Thoracic aorta (tissue), 2 donors: Measurements from ENCODE around the gene CCNI. TPM values are rescaled to one million over a fixed set of nuclear protein-coding genes. Genes with fewer than 3 reads are reported as not detected.
"Not testable (repeated sequence)": the region's sequence is repeated elsewhere in the genome, so short reads cannot be mapped to it uniquely, and the experiment has no call there.

Experiments
- ATAC-seq: fragments of 150-250 bp; one replicate; pipeline ENCODE4 v1.8.0; 2017; ENCODE audit warnings: low read depth; ENCODE audit not compliant: insufficient number of reproducible peaks, low FRiP score
- DNase-seq: peaks from one replicate; pipeline ENCODE4 v3.0.0-alpha.2; 2020; ENCODE audit warnings: low spot score
- H3K27ac ChIP-seq, 2 donors: fragments of 200-600 bp; sonication (generic); 1 replicate in 1 of 2; 2 replicates in 1 of 2; pipeline ENCODE4 v1.5.1; 2016; ENCODE audit warnings: mild to moderate bottlenecking in 2 of 2, moderate library complexity in 2 of 2
- H3K27me3 ChIP-seq: fragments of 200-600 bp; sonication (generic); replicated peaks from 2 replicates; pipeline ENCODE4 v1.6.0; 2016; ENCODE audit warnings: mild to moderate bottlenecking; ENCODE audit not compliant: insufficient read depth
- H3K36me3 ChIP-seq: fragments of 200-600 bp; sonication (generic); one replicate; pipeline ENCODE4 v1.5.1; 2016
- H3K4me1 ChIP-seq, 2 donors: fragments of 200-600 bp; sonication (generic); 1 replicate in 1 of 2; 2 replicates in 1 of 2; pipeline versions ENCODE4 v1.5.1 to v1.6.0; 2016; ENCODE audit warnings: low read depth in 2 of 2, mild to moderate bottlenecking in 1 of 2; ENCODE audit not compliant: control insufficient read depth in 1 of 2
- H3K4me3 ChIP-seq: fragments of 200-600 bp; sonication (generic); 2 replicates; pipeline ENCODE4 v1.5.1; 2016; ENCODE audit warnings: mild to moderate bottlenecking
- H3K9me3 ChIP-seq: fragments of 200-600 bp; sonication (generic); 2 replicates; pipeline ENCODE4 v1.5.1; 2016
- CTCF ChIP-seq: fragments of 200-600 bp; sonication (generic); IDR thresholded peaks from one replicate; pipeline ENCODE4 v1.5.1; 2019; ENCODE audit warnings: antibody characterized with exemption
- total RNA-seq, 2 donors: library from RNA; depleted of rRNA; stranded (reverse); fragments of >200 nt; gene quantifications; one replicate each; pipeline versions ENCODE4 v1.1.0 to v1.2.3, GENCODE V29; 2016

CCNI gene
- total RNA-seq, 2 donors from 2014 or later: 244 to 322 TPM

GRCh38 chr4:77093401-77093800, 17.6 kb upstream of the CCNI start:
- TF ChIP-seq CTCF: no peak
- Histone ChIP-seq H3K9me3 (no peaks in the 10 kb centered on the region), H3K27ac (peak overlapping the region in 1 of 2 donors; percentile 13)

DNA sequence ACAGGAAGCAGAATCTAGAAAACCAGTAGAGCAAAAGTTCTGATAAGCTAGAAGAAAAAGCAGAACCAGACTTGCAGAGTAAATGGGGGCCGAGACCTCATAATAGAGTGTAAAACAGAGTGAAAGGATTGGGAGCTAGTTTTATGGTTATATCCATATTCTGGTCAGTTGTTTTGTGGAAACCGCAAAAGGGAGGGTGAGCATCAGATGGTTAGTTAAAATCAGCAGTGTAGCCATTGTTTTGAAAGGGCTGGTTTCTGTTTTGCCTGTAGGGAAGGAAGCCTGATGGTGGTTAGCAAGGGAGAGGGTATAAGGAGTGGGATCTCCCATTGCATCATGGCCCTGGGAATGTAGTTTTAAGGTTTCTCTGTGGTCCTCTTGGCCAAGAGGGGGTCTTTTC, 17.2 kb upstream of the CCNI start:
- H3K27me3 ChIP-seq: no peaks in the 10 kb centered on the region
- H3K4me1 ChIP-seq: peaks cover 0 to 13% of the 10 kb centered on the region in 2 donors
- no peaks in the 10 kb centered on the region for H3K9me3 ChIP-seq
- H3K4me3 ChIP-seq: no peak overlapping the region
- ATAC-seq: no peak
- peak overlapping the region in 1 of 2 donors; percentile 13 for H3K27ac ChIP-seq
- no peaks in the 10 kb centered on the region for H3K36me3 ChIP-seq
- TF ChIP-seq CTCF: no peak
- DNase-seq: no peak

More at GRCh38 chr4:77093401-77093800, 17.6 kb upstream of the CCNI start:
- peaks cover 0 to 13% of the 10 kb centered on the region in 2 donors for H3K4me1 ChIP-seq
- DNase-seq (no peak), ATAC-seq (no peak)
- no peaks in the 10 kb centered on the region for H3K36me3 ChIP-seq
- H3K4me3 ChIP-seq: no peak overlapping the region
- H3K27me3 ChIP-seq: no peaks in the 10 kb centered on the region

DNA sequence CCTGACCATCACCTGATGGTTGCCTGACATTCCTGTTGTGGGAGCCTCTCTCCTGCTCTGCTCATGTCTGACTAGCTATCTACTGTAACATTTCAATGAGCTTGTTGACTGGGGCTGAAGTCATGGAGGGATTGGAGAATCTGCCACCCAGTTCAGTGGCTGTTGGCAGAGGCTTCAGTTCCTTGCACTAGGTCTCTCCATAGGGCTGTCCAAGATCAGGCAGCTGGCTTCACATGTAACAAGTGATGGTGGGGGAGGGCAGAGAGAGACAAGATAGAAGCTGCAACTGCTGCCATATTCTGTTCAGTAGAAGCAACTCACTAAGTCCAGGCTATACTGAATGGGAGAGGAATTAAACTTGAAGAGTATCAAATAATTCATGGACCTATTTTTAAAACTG, 14.1 kb upstream of the CCNI start:
- no peaks in the 10 kb centered on the region for H3K27me3 ChIP-seq
- TF ChIP-seq CTCF: no peak

DNA sequence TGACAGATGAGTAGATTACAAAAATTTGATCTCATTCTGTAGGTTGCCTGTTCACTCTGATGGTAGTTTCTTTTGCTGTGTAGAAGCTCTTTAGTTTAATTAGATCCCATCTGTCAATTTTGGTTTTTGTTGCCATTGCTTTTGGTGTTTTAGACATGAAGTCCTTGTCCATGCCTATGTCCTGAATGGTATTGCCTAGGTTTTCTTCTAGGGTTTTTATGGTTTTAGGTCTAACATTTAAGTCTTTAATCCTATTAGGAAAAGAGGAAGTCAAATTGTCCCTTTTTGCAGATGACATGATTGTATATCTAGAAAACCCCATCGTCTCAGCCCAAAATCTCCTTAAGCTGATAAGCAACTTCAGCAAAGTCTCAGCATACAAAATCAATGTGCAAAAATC, 11.2 kb upstream of the CCNI start:
- not testable (repeated sequence) for H3K4me3 ChIP-seq, H3K9me3 ChIP-seq, DNase-seq, H3K36me3 ChIP-seq, H3K27me3 ChIP-seq, H3K27ac ChIP-seq, H3K4me1 ChIP-seq, ATAC-seq

More for the DNA sequence above, 14.1 kb upstream of the CCNI start:
- Histone ChIP-seq H3K27ac (no peak overlapping the region), H3K9me3 (no peaks in the 10 kb centered on the region), H3K36me3 (no peaks in the 10 kb centered on the region), H3K4me1 (peaks cover 0 to 5% of the 10 kb centered on the region in 2 donors), H3K4me3 (no peak overlapping the region)
- DNase-seq (no peak), ATAC-seq (no peak)

- Histone ChIP-seq H3K4me1 (peaks cover 0 to 12% of the 10 kb centered on the region in 2 donors), H3K36me3 (no peaks in the 10 kb centered on the region), H3K27me3 (no peaks in the 10 kb centered on the region), H3K27ac (no peak overlapping the region), H3K4me3 (no peak overlapping the region), H3K9me3 (no peaks in the 10 kb centered on the region)
- no peak for DNase-seq
- no peak for ATAC-seq
- no peak for TF ChIP-seq CTCF
These were observed 8.3 kb upstream of the CCNI start for GRCh38 chr4:77084019-77084639.
